Neuron (in vitro differentiated cells): Measurements from ENCODE around the gene SPTBN5.

Experiments used
- H2AFZ ChIP-seq: one replicate; pipeline ENCODE4 v1.6.1; 2013; ENCODE audit warnings: low read depth, mild to moderate bottlenecking, inconsistent platforms, low read length, moderate library complexity
- H3K27me3 ChIP-seq: one replicate; pipeline ENCODE4 v1.6.1; 2013; ENCODE audit warnings: low read length; ENCODE audit not compliant: insufficient read depth
- H3K36me3 ChIP-seq: one replicate; pipeline ENCODE4 v1.6.1; 2013; ENCODE audit warnings: low read length; ENCODE audit not compliant: insufficient read depth
- H3K4me1 ChIP-seq: one replicate; pipeline ENCODE4 v1.6.1; 2013; ENCODE audit warnings: low read length; ENCODE audit not compliant: insufficient read depth
- H3K4me3 ChIP-seq: 2 replicates; pipeline ENCODE4 v1.5.1; 2013; ENCODE audit warnings: mild to moderate bottlenecking, low read length, moderate library complexity
- H3K9me3 ChIP-seq: one replicate; pipeline ENCODE4 v1.6.1; 2013; ENCODE audit warnings: low read length

SPTBN5 gene

DNA sequence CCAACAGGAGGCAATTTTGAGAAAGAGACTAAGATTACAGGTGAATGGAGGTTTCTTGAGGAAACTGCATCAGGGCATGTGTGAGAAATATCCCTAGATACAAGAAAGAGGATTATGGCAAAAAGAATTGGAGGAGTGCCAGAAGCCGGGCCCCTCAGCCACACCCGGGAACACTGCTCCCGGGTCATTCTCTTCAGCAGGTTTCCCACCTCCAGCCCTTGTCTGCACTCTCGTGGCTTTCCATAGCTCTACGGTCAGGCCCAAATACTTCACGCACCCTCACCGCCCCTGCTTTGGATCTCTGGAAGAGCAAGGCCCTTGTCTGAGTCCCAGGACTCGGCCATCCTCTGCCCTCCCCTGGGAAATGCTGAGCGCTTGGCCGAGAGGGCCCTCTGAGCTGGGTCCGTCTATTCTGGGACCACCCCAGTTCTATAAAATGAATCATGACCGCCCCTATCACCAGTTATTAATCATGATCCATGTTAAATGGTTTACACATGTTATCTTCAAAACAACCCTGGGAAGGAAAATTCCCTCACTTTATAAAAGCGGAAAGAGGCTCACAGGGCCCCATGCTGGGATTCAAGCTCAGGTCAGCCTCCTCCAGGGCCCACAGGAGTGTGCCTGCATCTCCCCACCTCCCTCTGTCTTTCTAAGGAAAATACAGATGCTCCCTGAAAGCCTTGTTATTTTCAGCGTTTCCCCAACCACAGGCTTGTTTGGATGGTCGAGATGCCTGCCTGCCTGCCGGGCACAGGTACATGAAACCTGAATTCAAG, 38.8 kb upstream of the SPTBN5 start:
- Histone ChIP-seq H3K27me3 (no peaks in the 10 kb centered on the region), H3K4me3 (no peak overlapping the region), H3K9me3 (no peaks in the 10 kb centered on the region), H3K36me3 (no peaks in the 10 kb centered on the region), H3K4me1 (no peaks in the 10 kb centered on the region), H2AFZ (no peak overlapping the region)

DNA sequence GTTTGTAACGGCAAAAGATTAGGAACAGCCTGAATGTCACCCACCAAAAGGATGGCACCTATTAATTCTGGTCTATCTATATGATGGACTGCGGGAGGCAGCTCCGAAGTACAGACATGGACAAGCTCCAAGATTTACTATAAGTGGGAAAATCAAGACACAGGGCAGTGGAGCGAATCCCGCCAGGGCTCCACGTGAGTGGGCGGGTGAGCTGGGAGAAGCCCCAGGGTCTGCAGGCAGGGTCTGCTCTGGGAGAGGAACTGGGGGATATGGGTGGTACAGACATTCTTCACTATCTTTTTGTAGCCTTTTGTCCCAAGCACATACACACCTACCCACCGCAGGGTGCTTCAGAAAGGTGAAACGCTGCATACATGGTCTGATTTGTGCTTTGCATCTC, 38.2 kb upstream of the SPTBN5 start:
- H3K27me3 ChIP-seq: no peaks in the 10 kb centered on the region
- H3K4me3 ChIP-seq: no peak overlapping the region
- H3K9me3 ChIP-seq: no peaks in the 10 kb centered on the region
- no peak overlapping the region for H2AFZ ChIP-seq
- no peaks in the 10 kb centered on the region for H3K36me3 ChIP-seq
- no peaks in the 10 kb centered on the region for H3K4me1 ChIP-seq

DNA sequence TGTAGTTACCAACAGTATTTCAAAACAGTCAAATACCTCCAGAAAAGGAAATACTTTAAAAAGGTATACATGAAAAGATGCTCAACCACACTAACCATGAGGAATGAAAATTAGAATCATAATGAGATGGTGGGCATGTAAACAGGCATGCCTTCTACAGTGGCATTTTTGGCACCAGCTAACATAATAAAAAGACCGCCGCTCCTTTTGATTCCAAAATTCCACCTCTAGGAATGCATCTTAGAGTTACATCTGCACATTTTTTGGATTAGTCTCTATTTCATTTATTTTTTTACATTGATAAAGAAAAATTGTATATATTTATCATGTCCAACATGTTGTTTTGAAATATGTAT, 37.0 kb upstream of the SPTBN5 start:
- no peaks in the 10 kb centered on the region for H3K9me3 ChIP-seq

DNA sequence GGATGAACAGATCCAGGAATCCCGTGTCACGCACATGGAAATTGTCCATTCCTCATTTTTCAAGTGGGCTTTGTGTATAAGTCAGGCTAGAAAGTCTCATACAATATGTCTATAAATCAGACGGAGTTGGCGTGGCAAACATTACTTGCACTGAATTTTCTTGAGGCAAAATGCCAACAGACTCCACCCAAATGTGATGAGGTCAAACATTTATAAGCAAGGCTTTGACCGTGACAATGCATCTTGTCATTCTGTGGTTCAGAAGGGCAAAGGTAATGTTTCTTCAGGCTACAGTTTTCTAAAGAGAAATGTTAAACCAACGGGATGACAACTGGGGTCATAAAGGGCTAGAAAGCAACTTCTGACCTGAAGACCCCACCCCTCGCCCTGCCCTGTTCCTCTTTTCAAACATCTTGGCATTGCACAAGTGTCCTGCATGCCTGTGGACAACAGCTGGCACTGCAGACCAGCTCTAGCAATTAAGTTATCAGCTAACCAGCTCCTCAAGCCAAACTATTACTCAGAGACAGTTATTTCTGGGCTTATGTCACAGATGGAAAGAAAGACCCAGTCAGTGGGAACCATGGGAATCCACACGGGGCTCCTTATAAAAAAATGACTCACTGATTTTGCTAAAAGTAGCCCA, 36.5 kb upstream of the SPTBN5 start:
- Histone ChIP-seq H3K4me1 (no peaks in the 10 kb centered on the region), H3K4me3 (no peak overlapping the region), H2AFZ (no peak overlapping the region), H3K27me3 (no peaks in the 10 kb centered on the region), H3K36me3 (no peaks in the 10 kb centered on the region), H3K9me3 (no peaks in the 10 kb centered on the region)

More for the DNA sequence above, 37.0 kb upstream of the SPTBN5 start:
- Histone ChIP-seq H3K36me3 (no peaks in the 10 kb centered on the region), H3K4me3 (no peak overlapping the region), H3K4me1 (no peaks in the 10 kb centered on the region), H2AFZ (no peak overlapping the region), H3K27me3 (no peaks in the 10 kb centered on the region)

DNA sequence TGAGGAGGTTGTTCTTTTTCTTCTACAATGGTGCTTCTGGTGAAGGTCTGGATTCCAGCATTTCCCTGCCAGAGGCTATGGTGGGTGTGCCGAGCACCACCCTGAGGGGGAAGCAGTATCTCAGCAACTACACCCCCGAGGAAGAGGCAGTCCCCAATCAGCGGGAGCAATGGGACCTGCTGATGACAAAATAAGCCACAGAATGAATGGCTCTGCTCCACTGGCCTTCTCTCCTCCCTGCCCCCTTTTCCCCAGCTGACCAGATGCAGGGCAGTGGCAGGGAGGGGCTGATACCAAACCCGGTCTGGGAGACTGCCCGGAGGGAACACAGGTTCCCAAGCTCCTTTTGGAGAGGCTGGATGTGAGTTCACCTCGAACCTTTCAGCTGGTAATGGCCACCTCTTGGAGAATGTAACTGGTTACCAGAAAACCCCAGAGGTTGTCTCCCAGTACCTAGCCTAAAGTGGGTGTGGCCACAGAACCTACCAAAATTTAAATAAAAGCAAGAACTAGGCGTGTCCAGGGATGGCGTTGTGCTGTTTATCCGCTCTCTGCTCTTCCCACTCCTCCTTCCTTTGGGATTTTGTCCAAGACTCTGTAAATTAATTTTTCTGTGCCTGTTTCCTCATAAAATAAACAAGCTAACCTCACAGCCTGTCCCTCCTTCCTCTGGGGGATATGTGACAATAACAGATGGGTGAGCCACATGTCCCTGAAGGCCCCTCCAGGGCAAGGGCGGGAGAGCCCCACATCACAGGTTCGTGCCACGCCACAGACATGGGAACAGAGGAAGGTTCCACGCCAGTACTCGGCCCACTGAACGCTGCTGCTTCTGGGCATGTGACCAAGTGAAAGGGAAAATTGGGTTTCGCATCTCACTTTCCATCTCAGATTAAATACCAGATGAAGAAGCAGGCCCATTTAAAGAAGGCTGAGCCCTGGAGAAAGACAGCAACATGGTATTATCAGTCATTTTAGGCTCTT, 35.1 kb upstream of the SPTBN5 start:
- Histone ChIP-seq H2AFZ (no peak overlapping the region), H3K27me3 (no peaks in the 10 kb centered on the region), H3K36me3 (no peaks in the 10 kb centered on the region), H3K9me3 (no peaks in the 10 kb centered on the region), H3K4me3 (no peak overlapping the region), H3K4me1 (no peaks in the 10 kb centered on the region)

DNA sequence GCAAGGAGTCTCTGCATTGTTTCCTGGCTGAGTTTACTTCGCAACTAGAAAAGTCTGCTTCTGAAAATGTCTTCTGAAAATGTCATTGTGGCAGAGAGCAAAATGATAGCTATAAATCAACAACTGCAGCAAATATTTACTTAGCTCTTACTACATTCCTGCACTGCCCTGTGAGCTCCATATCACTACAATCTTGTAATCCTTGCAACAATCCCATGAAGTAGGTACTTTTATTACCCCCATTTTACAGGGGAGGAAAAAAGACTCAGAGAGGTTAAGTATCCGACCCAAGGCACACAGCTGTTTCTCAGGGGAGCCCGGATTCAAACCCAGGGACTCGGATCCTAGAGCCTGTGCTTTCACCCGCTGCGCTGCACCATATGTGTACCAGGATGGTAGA, 34.2 kb upstream of the SPTBN5 start:
- Histone ChIP-seq H3K4me1 (no peaks in the 10 kb centered on the region), H3K27me3 (no peaks in the 10 kb centered on the region), H2AFZ (no peak overlapping the region), H3K36me3 (no peaks in the 10 kb centered on the region), H3K9me3 (no peaks in the 10 kb centered on the region), H3K4me3 (no peak overlapping the region)

DNA sequence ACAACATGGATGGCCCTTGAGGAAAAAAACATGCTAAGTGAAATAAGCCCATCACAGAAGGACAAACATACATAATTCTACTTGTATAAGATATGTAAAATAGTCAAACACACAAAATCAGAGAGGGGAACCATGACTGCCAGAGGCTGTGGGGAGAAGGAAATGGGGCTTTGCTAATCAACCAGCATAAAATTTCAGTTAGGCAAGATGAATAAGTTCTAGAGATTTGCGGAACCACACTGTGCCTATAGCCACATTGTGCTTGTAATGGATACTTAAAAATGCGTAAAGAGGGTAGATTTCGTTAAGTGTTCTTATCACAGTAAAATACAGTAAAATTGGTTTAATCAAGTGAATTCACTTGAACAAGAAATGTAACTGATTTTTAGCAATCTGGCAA, 33.7 kb upstream of the SPTBN5 start:
- Histone ChIP-seq H3K27me3 (no peaks in the 10 kb centered on the region), H3K9me3 (no peaks in the 10 kb centered on the region), H3K4me1 (no peaks in the 10 kb centered on the region), H2AFZ (no peak overlapping the region), H3K36me3 (no peaks in the 10 kb centered on the region), H3K4me3 (no peak overlapping the region)

DNA sequence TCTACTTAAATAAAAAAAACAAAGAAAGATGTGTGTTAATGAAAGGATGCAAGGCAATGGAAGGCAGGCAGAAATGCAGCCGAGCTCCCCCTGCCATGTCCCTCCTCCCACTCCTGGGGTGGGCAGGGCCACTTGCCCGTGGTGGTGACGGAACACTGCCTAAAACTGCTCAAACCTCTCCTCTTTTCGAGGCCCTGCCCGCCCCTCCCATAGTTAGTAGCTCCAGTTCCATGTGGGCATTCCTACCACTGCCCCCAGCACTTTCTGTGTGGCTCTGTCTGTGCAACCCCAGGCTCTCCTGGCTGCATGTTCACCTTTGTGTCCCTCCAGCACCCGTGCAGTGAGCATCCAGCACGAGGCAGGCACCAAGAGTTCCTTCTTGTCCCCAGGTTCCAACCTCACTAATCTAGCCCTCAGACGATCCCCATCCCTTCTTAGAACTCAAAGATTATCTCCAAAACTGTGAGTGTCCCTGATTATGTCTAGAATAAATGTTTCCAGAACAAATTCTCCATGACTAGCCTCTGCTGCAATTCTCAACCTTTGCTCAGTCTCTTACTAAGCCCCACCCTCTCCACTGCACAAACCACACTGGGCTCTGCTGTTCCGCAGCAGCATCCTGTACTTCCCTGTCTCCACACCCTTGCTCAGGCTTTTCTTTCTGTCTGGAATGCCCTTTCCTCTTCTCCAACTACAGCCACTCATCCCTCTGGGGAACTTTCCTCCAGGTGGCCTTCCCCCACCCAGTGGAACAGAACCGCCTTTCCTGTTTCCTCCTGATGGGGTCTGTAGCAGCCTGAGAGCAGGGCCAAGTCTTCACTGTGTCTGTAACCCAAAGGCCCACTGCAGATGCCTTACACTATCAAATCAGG, 32.6 kb upstream of the SPTBN5 start:
- Histone ChIP-seq H3K9me3 (no peaks in the 10 kb centered on the region), H2AFZ (no peak overlapping the region), H3K36me3 (no peaks in the 10 kb centered on the region), H3K27me3 (no peaks in the 10 kb centered on the region), H3K4me3 (no peak overlapping the region), H3K4me1 (peaks cover 2% of the 10 kb centered on the region)

DNA sequence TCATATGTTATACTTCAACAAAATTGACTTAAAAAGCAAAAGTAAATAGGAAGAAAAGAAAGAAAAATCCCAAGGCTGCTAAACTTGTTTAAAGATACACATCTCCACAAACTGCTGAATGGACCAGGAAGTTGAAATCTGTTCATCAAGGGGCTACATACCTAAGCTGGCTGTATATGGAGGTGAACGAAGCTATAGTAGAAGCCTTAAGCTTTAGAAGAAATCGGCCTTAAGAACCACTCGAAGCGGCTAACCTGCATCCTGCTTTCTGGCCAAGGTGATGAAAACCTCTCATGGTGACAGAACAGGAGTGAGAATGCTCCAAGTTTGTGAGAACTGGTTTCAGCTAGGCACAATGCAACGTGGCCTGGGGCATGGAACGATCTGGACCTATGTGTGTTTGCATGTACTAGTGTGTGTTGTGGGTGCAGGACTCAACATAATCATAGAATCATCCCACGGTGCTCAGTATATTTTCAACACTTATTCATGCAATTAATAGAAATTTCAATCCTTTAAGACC, 31.3 kb upstream of the SPTBN5 start:
- Histone ChIP-seq H3K9me3 (no peaks in the 10 kb centered on the region), H3K4me1 (peaks cover 15% of the 10 kb centered on the region), H3K27me3 (no peaks in the 10 kb centered on the region), H2AFZ (no peak overlapping the region), H3K4me3 (no peak overlapping the region), H3K36me3 (no peaks in the 10 kb centered on the region)

DNA sequence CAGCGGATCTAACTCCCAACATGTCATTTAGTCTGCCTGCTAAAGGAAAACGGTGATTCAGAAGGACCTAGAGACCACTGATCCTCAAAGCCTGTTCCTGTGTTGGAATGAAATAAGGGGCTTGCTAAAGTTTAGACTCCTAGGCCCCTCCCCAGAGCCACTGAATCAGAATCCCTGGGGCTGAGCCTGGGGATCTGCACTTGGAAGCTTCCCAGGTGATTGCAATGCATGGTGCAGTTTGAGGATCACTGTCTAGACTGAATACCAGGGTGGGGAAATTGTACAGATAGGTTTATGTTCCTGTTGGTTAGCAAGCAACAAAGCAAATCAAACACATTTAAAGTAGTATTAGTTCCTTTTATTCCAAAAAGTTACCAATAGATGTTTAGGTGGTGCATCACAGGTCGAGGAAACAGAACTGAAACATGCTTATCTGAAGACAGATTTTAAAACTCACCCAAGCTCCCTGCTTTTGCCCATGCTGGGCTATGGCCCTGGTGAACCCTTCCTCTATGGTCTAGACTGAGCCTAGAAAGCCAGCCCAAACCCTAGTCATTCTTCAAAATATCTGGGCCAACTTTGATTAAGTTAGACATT, 29.6 kb upstream of the SPTBN5 start:
- H2AFZ ChIP-seq: no peak overlapping the region
- no peaks in the 10 kb centered on the region for H3K9me3 ChIP-seq
- H3K4me3 ChIP-seq: no peak overlapping the region
- peaks cover 23% of the 10 kb centered on the region for H3K4me1 ChIP-seq
- no peaks in the 10 kb centered on the region for H3K27me3 ChIP-seq
- no peaks in the 10 kb centered on the region for H3K36me3 ChIP-seq

DNA sequence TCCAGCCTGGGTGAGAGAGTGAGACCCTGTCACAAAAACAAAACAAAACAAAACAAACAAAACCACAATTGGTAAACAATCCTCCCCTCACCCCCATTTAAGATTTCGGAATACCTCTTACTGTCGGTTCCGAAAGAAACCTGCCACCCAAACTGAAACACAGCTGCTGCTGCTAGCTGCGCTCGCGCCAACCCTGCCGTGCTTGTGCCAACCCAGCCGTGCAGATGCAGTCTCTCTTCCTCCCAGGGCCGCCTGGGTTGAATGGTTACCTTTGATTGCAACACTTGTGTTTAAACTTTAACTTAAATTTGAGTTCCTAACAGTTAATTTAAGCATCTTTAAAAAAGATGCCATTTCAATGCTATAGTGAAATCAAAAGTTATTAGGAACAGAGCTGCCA, 28.5 kb upstream of the SPTBN5 start:
- Histone ChIP-seq H3K27me3 (no peaks in the 10 kb centered on the region), H3K4me1 (peaks cover 23% of the 10 kb centered on the region), H3K9me3 (no peaks in the 10 kb centered on the region), H2AFZ (no peak overlapping the region), H3K4me3 (no peak overlapping the region), H3K36me3 (no peaks in the 10 kb centered on the region)

DNA sequence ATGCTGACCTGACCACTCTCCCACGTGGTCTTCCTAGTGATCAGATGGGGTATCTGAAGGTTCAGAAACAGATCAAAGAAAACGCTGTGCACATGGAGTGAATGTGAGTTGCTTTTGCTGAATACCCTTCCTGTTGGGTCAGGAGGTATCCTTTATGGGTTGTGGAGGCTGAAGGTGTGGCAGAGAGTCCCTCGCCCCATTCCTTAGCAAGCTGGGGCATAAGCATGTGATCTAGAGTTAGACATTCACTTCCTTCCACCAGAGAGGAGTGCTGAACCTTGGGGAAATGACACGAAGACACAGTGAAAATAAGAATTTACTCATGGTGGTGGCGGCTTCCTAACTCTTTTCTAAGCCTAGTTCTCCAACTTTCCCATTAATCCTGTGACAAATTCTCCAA, 27.8 kb upstream of the SPTBN5 start:
- H3K4me3 ChIP-seq: no peak overlapping the region

More for the DNA sequence above, 27.8 kb upstream of the SPTBN5 start:
- Histone ChIP-seq H3K36me3 (no peaks in the 10 kb centered on the region), H3K27me3 (no peaks in the 10 kb centered on the region), H2AFZ (no peak overlapping the region), H3K4me1 (peaks cover 23% of the 10 kb centered on the region), H3K9me3 (no peaks in the 10 kb centered on the region)
